NCI-H2107 treated with DMSO at 0.1 percent for 48 hours (cell line): ENCODE data around the gene INSYN1.
"Not testable (repeated sequence)": the region's sequence is repeated elsewhere in the genome, so short reads cannot be mapped to it uniquely, and the experiment has no call there.

Source experiments
- DNase-seq: peaks from one replicate; lab custom pipeline; 2025; ENCODE audit not compliant: unreplicated experiment; lab: John Stamatoyannopoulos, UW

The INSYN1 gene

GRCh38 chr15:73753250-73754130 lies at the start of gene INSYN1:
INSYN1 (minus strand) TSS chr15:73753351; CDS start chr15:73751130, 2,221 bp downstream.
- no peak for DNase-seq

DNA sequence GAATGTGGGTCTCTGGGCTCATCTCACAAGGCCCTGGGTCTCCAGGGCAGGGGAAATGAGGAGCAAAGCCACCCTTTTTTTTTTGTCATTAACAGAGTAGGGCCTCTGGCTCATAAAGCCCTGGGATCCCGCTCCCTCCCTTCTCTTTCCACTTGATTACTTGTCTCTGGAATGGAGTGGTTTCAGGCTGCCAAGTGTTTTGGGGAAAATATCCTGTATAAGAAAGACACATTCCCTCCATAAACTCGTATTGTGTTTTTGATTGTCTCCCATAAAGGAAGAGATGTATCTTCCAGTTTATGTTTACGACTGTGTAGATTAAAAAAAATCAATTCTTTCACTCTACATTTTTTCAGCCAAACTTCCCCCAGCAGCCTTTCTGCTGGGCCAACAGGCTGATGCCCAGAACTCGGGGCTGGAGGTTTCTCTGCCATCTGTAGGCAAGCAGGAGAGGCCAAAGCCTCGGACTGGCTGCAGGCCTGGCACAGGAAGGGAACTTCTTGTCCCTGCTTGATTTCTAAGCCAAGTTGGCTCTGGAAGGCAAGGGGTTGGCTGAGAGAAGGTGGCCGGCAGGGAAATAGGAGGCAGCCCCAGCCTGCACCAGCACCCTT lies 49.4 kb upstream of the INSYN1 start:
- DNase-seq = no peak

GRCh38 chr15:73800662-73801345 lies 47.7 kb upstream of the INSYN1 start:
- no peak for DNase-seq

GRCh38 chr15:73799466-73799865 lies 46.3 kb upstream of the INSYN1 start:
- DNase-seq = no peak

DNA sequence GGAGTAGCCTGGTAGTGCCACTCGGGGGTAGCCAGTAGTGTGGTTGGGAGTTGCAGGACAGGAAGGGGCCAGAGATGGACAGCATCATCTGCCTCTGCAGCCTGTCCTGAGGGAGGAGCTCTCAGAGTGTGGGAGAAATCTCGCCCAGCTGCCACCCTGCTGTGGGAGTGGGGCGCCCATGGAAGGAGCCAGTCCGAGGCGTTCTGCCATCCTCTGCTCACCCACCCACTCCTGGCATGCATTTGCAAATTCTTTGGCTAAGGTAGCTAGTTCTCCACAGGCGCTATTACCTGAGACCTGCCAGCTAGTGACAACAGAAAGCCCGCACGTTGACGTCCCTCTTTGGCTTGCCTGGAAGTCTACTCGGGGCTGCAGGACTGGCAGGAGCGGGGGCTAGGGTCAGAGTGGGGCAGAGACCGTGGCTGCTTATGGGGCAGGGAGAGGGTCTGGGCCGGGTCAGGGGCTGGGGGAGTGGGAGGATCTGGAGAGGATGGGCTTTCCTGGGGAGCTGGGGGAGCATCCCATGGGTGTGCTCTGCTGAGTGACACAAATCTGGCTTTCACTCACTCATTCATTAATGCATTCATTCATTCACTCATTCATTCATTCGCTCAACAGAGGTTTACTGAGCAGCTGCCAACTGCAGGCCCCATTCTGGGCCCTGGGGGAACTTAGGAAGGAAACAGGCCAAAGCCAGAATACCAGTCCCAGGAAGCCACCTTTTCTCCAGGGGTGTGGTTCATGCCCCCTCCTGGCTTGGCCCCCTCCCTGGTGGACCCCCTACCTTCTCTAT lies 44.4 kb upstream of the INSYN1 start:
- DNase-seq = no peak

GRCh38 chr15:73796331-73796831 lies 43.2 kb upstream of the INSYN1 start:
- DNase-seq = no peak

DNA sequence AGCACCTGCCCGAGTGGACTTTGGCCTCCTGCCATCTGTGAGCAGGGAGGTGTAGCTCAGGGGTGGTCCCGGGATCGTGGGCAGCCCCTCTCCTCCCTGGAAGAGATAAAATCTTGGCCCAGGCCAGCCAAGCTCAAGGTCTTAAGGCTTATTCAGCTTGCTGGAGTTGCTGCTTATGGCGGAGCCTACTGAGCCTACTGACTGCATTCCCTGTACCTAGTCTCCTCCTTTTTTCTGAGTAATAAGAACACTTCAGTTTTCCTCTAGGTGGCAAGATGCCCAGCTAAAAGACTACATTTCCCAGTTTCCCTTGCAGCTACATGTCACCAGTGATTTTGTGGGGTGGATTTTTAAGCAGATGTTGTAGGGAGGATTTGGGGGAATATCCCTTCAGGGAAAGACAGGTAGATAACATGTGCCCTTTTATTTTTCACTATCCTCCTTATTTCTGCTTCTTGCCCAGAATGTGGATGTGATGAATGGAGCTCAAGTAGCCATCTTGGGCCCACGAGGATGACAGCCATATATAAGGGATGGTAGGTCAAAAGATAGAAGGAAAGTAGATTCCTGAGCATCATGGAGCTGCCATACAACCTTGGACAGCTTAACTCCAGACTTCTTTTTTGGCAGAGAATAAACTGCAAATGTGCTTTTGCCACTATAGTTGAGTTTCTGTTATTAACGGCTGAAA lies 41.4 kb upstream of the INSYN1 start:
- no peak for DNase-seq

DNA sequence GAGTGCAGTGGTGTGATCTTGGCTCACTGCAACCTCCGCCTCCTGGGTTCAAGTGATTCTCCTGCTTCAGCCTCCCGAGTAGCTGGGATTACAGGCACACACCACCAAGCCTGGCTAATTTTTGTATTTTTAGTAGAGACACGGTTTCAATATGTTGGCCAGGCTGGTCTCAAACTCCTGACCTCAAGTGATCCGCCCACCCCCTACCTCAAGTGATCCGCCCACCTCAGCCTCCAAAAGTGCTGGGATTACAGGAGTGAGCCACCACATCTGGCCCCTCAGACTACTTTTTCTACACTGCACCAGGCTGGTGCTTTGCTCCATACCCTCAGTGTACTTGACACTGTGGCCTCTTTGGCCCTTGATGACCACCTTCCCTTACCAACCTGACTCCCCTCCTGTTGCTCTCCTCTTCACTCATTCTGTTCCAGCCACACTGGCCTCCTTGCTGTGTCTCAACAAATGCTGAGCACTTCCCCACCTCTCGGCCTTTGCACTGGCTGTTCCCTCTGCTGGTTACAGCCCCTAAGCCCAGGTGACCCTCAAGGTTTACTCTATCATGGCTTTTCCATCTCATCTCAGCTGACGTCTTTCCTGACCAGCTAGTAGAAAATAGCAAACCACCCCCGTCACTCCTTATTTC lies 39.9 kb upstream of the INSYN1 start:
- DNase-seq = not testable (repeated sequence)

GRCh38 chr15:73792415-73792814 lies 39.3 kb upstream of the INSYN1 start:
- no peak for DNase-seq

DNA sequence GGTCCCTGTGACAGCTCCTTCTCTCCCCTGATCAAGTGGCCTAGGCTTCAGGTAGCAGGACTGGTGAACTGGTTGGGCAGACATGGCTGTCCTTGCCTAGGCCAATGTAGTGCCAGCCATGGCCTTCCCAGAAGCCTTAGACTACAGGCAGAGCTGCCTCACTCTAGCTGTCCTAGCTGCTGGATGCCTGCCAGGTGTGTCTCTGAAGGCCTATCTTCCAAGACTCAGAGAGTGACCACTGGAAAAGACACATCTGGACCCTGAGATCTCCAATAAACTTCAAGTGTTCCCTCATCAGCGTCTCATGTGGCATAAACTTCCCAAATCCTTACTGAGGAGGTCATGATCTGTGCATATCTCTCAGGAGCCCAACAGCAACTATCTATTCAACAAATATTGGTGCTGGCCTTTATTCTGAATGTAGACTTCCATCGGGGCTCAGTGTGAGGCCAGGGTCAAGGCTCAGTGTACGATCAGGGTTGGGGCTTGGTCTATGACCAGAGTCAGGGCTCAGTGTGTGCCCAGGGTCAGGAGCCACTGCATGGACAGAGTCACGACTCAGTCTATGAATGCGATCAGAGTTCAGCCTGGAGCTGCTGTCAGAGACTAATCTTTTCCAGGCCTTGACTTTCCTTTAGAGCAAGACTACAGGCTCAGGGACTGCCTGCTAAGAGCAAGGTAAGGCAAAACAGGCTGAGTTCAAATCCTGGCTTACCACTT lies 36.5 kb upstream of the INSYN1 start:
- DNase-seq = no peak

- no peak for DNase-seq
These were observed 34.5 kb upstream of the INSYN1 start for GRCh38 chr15:73787621-73788020.

DNA sequence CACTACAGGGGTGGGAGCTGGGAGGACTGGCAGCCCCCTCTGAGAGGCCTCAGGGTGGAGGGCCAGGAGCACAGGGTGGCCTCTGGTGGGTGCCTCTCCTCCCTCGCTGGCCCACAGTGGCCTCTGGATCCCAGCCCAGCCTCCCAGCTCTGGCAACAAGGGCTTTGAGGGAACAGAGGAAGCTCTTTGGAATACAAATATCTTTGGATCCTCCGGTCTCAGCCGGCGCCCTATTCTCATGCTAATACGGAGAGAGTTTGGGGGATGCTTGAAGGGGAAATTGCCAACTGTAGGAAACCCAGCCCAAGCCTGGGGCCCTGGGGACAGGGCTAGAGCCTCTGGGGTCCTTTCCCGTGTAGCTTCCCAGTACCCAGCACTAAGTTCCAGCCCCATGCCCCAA lies 33.4 kb upstream of the INSYN1 start:
- no peak for DNase-seq

DNA sequence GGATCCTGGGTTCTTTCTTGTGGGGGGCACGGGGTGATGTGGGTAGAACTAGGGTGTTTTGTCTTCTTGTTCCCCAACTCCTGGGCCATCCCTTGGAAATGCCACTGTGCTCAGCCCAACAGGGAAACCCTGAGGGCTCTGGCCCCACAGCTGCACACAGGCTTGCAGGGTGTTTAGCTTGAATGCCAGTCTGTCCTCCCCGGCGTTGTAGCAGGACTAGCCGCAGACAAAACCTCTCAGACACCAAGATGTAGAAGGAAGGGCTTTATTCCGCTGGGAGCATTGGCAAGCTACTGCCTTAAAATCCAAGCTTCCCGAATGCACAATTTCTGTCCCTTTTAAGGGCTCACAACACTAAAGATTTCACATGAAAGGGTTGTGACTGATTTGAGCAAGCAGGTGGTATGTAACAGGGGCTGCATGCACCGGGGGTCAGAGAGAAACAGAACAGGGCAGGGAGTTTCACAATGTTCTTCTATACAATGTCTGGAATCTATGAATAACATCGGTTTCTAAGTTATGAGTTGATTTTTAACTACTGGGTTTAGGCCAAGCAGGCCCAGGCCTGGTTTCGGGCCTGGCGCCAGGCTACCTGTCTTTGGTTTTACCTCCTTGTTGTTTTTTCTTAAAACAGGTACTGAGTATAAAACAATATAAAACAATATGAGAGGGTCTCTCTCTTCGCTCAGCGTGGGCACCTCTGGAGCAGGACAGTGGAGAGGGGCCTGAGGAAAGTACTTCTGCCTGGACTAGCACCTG lies 32.3 kb upstream of the INSYN1 start:
- DNase-seq = not testable (repeated sequence)

DNA sequence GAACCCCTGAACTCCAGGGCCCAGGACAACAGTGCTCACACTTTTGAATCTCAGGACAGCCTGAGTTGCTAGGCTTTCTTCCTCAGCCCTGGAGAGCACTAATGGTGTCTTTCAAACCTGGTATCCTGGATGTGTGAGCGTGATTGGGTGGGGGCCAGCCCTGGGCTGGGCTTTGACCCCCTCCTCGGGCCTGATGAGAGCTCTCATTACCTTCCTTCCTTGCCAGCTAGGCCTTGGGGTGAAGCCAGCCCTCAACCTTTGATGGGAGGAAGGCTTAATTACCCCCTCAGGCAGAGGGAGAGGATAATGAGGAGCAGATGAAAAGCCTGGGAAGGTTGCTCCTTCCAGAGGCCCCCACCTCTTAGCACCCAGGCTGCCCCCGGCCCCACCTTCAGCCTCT lies 31.1 kb upstream of the INSYN1 start:
- DNase-seq = no peak

GRCh38 chr15:73782344-73782959 lies 29.3 kb upstream of the INSYN1 start:
- no peak for DNase-seq

GRCh38 chr15:73781038-73781925 lies 28.1 kb upstream of the INSYN1 start:
- no peak for DNase-seq

- DNase-seq = no peak
These were observed 26.8 kb upstream of the INSYN1 start for GRCh38 chr15:73779974-73780373.
